GM18858 (cell line): ENCODE measurements around the gene CHCHD6.

Experiments used
- ATAC-seq: cut with Tn5 transposase; IDR thresholded peaks from one replicate; pipeline ENCODE4 v1.9.1; 2021; ENCODE audit not compliant: unreplicated experiment

Gene CHCHD6

GRCh38 chr3:127002195-127003174 is 298.4 kb downstream of the CHCHD6 start:
- ATAC-seq: no peak

DNA sequence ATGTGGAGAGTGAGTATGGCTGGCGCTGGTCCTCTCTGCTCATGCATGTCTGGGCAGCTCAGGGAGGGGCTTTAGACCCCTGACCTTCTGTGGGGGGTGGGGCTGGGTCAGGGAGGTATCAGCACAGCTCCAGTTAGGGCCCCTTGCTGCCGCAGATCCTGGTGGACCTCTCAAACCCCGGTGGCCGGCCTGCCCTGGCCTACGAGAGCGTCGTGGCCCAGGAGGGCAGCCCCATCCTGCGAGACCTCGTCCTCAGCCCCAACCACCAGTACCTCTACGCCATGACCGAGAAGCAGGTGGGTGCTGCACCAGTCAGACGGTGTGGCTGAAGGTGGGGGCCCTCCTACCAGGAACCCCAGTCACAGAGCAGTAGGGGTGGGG is 299.1 kb downstream of the CHCHD6 start:
- no peak for ATAC-seq

GRCh38 chr3:127003601-127004280 is 299.7 kb downstream of the CHCHD6 start:
- no peak for ATAC-seq

DNA sequence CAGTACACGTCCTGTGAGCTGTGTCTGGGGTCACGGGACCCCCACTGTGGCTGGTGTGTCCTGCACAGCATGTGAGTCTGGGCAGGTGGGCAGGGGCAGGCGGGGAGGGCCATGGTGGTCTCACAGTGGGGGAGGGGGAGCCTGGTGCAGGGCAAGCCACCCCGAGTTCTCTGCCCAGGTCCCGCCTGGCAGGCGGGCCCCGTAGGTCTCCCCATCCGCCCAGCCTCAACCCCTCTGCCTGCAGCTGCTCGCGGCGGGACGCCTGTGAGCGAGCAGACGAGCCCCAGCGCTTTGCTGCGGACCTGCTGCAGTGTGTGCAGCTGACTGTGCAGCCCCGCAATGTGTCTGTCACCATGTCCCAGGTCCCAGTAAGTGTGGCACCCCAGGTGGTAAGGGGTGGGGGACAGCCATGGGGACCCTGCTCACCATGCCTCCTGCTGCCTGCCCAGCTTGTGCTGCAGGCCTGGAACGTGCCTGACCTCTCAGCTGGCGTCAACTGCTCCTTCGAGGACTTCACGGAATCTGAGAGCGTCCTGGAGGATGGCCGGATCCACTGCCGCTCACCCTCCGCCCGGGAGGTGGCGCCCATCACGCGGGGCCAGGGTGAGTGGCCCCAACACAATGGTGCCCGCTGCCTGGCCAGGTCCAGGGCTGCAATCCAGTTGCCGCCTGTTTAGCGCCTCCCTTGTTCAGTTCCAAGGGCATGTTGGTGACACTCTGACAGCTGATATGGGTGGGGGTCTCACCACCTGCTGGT is 300.8 kb downstream of the CHCHD6 start:
- no peak for ATAC-seq

GRCh38 chr3:127005864-127006500 is 301.9 kb downstream of the CHCHD6 start:
- no peak for ATAC-seq

GRCh38 chr3:127006781-127007436 is 302.9 kb downstream of the CHCHD6 start:
- no peak for ATAC-seq

- ATAC-seq: no peak
Measured at GRCh38 chr3:127008236-127008635, 304.2 kb downstream of the CHCHD6 start.

GRCh38 chr3:127009531-127009930 is 305.5 kb downstream of the CHCHD6 start:
- no peak for ATAC-seq
